Measurements from ENCODE around the gene RIOK2. TPM values are rescaled to one million over a fixed set of nuclear protein-coding genes. Genes with fewer than 3 reads are reported as not detected.
"Not testable (repeated sequence)": the region's sequence is repeated elsewhere in the genome, so short reads cannot be mapped to it uniquely, and the experiment has no call there.

RIOK2 gene
- total and polyA plus RNA-seq, 8 donors, result 19.2 to 54.1 (median 42.9) TPM

GRCh38 chr5:97141539-97141938, 41.5 kb downstream of the RIOK2 start:
- Histone ChIP-seq H3K27ac (no peak overlapping the region), H3K27me3 (no peaks in the 10 kb centered on the region), H3K9me3 (no peaks in the 10 kb centered on the region), H3K4me3 (no peak overlapping the region), H3K36me3 (no peaks in the 10 kb centered on the region), H3K4me1 (no peaks in the 10 kb centered on the region)
- DNase-seq, result no peak
- no peak for ATAC-seq
- intact Hi-C loops (cut with DNase I), result no loop called here
- no peak for TF ChIP-seq CTCF (IDR thresholded peaks at IDR 0.05)

GRCh38 chr5:97141031-97141430, 42.0 kb downstream of the RIOK2 start:
- Histone ChIP-seq H3K9me3 (no peaks in the 10 kb centered on the region), H3K4me3 (no peak overlapping the region), H3K27ac (no peak overlapping the region), H3K27me3 (no peaks in the 10 kb centered on the region), H3K4me1 (no peaks in the 10 kb centered on the region), H3K36me3 (no peaks in the 10 kb centered on the region)
- intact Hi-C loops (cut with DNase I), result no loop called here
- no peak for TF ChIP-seq CTCF (IDR thresholded peaks at IDR 0.05)
- DNase-seq (no peak), ATAC-seq (no peak)

- H3K4me3 ChIP-seq; H3K9me3 ChIP-seq; H3K36me3 ChIP-seq; intact Hi-C loops (cut with DNase I); H3K27ac ChIP-seq; H3K4me1 ChIP-seq; H3K27me3 ChIP-seq: not testable (repeated sequence)
- DNase-seq (peak in 1 of 4 donors; percentile 13), ATAC-seq (peak; percentile 66)
Observed at GRCh38 chr5:97140250-97140649, 42.8 kb downstream of the RIOK2 start.

GRCh38 chr5:97136475-97136874, 46.6 kb downstream of the RIOK2 start:
- ATAC-seq, result no peak
- Histone ChIP-seq H3K27me3 (no peaks in the 10 kb centered on the region), H3K27ac (no peak overlapping the region), H3K4me1 (no peaks in the 10 kb centered on the region), H3K36me3 (no peaks in the 10 kb centered on the region), H3K9me3 (no peaks in the 10 kb centered on the region), H3K4me3 (no peak overlapping the region)
- intact Hi-C loops (cut with DNase I), result no loop called here
- no peak for TF ChIP-seq CTCF (IDR thresholded peaks at IDR 0.05)
- DNase-seq, result no peak

- Histone ChIP-seq H3K9me3 (no peaks in the 10 kb centered on the region), H3K36me3 (no peaks in the 10 kb centered on the region), H3K27me3 (no peaks in the 10 kb centered on the region), H3K4me3 (no peak overlapping the region), H3K27ac (no peak overlapping the region), H3K4me1 (no peaks in the 10 kb centered on the region)
- no peak for TF ChIP-seq CTCF (IDR thresholded peaks at IDR 0.05)
- no peak for DNase-seq
- no peak for ATAC-seq
- intact Hi-C loops (cut with DNase I), result no loop called here
Observed at GRCh38 chr5:97135868-97136267, 47.2 kb downstream of the RIOK2 start.

- no peak for TF ChIP-seq CTCF (IDR thresholded peaks at IDR 0.05)
- DNase-seq, result no peak
- no peaks in the 10 kb centered on the region for H3K9me3 ChIP-seq
- no peak overlapping the region for H3K4me3 ChIP-seq
- no peaks in the 10 kb centered on the region for H3K36me3 ChIP-seq
- intact Hi-C loops (cut with DNase I), result no loop called here
- no peaks in the 10 kb centered on the region for H3K4me1 ChIP-seq
- ATAC-seq, result no peak
- H3K27ac ChIP-seq, result no peak overlapping the region
- no peaks in the 10 kb centered on the region for H3K27me3 ChIP-seq
Observed at GRCh38 chr5:97134634-97135033, 48.4 kb downstream of the RIOK2 start.

Data from left lung (tissue), 10 donors.